Keratinocyte (primary cell): ENCODE results near the gene TSHZ3.

Experiments
- CTCF ChIP-seq, 3 experiments: IDR thresholded peaks in 1 of 3; conservative IDR thresholded peaks in 1 of 3; optimal IDR thresholded peaks in 1 of 3; 2 replicates in 2 of 3; 3 replicates in 1 of 3; pipeline versions ENCODE3 to v1.5.1; 2011; ENCODE audit warnings: low read length in 3 of 3, mild to moderate bottlenecking in 3 of 3, moderate library complexity in 2 of 3, control low read depth in 1 of 3, inconsistent platforms in 1 of 3; ENCODE audit not compliant: insufficient read depth in 2 of 3; ENCODE audit errors: extremely low read depth in 1 of 3
- EZH2 ChIP-seq: IDR thresholded peaks from one replicate; pipeline ENCODE4 v1.6.1; 2012; ENCODE audit warnings: inconsistent platforms, mild to moderate bottlenecking, low read length, moderate library complexity

GRCh38 chr19:31313291-31314030 lies 35.8 kb downstream of the TSHZ3 start:
- TF ChIP-seq CTCF (optimal IDR thresholded peaks at IDR 0.05 in 1 of 3, IDR thresholded peaks at IDR 0.05 in 1 of 3, conservative IDR thresholded peaks at IDR 0.05 in 1 of 3; ENCODE audit: extremely low read depth in 1 of 3, insufficient read depth in 2 of 3, low read length in 3 of 3) (peak in 1 of 3 experiments; percentile 46), EZH2 (no peak)
